GM19351 (cell line): ENCODE data around the gene BCR.

ENCODE experiments used
- ATAC-seq: cut with Tn5 transposase; IDR thresholded peaks from one replicate; pipeline ENCODE4 v1.9.1; 2021; ENCODE audit warnings: mild to moderate bottlenecking, moderate library complexity; ENCODE audit not compliant: unreplicated experiment

BCR gene

DNA sequence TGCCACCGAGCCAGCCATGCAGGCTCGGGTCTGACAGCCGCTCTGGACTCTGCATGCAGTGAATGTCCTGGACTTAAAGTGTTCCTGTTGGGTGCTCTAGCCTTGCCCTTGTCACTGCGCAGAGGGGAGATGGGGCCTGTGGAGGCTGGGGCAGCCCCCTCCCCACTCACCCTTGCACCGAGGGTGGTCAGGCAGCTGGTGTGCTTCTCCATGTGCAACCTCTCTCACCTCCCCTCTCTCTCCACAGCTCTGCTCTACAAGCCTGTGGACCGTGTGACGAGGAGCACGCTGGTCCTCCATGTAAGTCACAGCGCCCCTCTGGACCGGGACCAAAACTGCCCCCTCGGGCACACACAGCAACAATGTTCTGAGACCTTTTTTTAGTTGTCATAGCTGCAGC is 92.5 kb downstream of the BCR start:
- ATAC-seq, result no peak

DNA sequence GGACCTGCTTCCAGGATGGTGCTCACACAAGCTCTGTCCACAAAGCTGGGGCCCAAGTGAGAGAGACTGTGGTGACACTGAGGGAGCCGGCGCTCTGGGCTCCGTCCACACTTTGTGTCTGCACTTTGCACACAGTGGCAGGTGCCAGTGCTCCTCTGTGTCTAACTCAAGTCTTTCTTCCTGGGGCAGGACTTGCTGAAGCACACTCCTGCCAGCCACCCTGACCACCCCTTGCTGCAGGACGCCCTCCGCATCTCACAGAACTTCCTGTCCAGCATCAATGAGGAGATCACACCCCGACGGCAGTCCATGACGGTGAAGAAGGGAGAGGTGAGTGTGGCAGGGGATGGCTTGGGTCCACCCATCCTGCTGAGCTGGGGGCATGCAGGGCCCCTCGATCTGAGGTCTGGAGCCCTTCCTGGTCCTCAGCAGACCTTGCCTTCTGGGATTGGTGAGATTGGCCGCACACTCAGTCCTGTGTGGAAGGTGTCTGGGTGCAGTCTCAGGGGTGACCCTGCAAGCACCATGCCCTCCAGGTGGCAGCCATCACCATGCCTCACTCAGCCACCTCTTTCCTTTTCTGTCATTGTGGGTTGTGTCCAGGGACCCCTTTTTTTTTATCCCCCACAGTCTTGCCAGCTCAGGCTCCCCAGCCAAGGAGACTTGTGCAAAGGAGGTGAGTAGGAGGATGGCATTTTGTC is 93.3 kb downstream of the BCR start:
- no peak for ATAC-seq

DNA sequence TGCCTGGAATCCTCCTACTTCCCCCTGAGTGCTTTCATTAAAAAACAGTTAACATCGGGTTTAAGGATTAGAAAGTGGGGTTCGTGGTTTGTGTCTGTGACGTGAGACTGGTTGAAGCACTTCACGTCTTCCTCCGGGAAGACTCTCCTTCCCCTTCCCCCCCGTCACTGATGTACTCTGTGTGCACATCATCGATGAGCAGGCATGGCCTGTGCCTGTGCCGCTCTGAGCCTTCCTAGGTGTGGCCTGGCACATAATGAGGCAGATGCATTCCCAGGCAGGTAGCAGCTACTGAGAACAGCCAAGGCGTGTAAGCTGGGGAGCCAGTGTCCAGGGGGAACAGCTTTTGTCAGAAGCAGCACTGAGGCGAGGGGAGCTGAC is 93.8 kb downstream of the BCR start:
- ATAC-seq, result no peak

DNA sequence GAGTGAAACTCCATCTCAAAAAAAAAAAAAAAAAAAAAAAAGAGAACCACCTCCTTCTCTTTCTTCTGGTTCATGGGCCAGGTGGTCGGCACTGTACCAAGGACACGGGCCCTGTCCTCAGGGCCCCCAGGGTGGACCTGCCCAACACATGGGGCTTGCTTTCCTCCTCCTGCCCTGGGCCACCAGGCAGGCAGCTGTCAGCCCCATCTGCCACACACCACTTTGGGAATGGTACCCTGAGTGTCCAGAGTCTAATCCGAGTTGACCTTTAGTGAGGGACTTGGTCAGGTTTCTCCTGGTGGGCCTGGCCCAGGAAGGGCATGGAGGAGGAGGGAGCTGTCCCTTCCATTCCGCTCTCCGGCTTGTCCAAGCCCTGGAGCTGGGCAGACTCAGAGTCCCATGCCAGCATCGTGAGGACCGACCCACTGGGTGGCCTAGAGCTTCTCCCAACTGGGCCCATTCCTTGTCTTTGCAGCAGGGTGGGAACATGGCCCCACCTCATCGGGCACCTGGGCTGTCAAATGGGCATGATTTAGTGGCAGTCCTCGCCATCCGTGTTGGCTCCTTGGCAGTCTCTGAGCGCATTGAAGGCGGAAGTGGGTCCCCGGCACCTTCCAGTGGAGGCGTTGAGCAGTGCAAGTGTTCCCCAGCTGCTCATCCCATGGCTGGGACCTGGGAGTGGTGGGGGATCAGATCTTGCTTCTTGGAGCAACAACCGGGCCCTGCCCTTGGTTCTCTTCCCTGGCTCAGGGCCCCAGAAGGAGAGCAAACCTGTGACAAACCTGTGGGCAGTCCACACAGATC is 94.8 kb downstream of the BCR start:
- no peak for ATAC-seq

DNA sequence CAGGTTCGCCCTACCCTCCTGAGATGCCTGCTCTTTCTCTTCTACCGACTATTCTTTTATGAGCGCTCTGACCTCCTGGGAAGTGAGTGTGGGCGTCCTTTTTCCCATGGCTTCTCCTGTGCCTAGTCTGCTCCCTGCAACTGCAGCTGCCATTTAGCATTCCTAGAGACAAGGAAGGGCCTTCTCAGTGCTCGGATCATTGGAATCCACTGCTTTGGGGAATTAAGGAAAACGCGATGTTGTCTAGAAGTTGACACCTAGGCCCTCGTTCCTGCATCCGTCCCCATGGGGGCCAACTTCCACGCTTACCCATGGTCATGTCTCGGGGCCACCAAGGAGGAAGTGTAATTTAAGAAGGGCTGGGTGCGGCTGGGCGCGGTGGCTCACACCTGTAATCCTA is 95.4 kb downstream of the BCR start:
- no peak for ATAC-seq

DNA sequence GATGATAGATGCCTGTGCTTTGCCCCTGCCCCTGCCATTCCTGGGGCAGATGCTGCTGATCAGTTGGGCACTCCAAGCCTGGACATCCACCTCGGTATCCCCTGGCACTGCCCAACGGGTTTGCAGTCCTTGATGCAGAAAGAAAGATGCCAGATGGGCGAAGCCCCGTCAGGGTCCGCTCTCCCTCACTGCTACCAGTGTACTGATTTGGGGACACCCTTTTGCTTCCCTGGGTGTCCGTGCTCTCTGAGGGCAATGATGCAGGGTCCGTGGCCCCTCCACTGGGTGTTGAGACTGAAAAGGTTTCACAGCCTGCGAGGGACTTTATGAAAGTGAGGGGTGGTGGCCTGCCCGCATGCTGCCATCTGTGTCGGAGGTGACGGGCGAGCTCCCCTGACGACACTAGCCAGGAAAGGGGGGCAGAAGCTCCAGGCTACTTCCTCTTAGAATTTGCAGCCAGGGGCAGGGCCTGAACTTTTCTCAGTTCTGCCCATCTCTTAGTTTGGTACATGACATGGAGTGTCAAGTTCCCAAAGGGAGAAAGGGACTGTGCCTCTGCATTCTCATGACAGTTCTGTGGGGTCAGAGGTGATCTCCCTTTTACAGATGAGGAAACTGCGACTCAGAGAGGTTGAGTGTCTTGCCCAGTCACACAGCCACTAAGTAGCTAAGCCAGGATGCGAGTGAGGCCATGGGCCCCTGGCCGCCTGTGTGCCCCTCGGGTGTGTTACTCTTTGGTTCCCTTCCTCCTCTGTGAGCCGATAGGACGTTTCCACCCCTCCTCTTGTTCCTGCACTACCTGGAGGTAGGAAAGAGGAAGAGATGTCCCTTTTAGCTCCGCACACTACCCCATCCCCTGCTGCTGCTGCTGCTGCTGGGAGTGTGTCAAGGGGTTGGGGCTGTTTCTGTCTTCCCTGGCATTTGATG is 96.6 kb downstream of the BCR start:
- no peak for ATAC-seq

DNA sequence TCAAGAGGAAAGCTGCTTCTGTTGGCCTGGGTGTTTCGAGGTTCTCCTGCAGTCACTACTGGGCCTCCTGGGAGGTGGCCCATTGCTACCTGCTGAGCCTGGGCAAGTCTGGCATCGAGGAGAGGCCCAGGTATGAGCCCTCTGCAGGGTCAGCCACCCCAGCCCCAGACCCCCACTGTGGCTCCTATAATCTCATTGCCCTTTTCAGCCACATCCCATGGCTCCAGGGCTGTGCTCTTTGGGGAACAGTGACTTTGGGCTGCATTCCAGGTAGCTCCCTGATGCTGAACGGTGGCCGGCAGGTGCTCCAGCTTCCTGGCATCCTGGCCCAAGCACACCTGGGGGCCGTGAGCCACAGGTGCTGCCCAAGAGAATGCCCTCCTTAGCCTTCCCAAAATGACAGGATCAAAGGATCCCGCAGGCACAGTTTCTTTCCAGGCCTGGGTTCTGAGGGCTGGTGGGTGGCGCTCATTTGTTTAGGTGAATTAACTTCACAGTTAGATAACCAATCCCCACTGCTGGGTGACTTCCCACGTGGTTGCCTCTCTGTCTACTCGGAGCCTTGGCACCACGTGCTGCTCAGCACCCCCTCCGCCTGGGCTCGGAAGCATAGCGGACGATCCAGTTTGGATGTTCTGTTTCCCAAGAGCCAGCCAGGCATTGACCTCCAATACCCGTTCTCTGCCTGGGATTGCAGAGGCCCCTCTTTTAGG is 97.4 kb downstream of the BCR start:
- ATAC-seq, result no peak

DNA sequence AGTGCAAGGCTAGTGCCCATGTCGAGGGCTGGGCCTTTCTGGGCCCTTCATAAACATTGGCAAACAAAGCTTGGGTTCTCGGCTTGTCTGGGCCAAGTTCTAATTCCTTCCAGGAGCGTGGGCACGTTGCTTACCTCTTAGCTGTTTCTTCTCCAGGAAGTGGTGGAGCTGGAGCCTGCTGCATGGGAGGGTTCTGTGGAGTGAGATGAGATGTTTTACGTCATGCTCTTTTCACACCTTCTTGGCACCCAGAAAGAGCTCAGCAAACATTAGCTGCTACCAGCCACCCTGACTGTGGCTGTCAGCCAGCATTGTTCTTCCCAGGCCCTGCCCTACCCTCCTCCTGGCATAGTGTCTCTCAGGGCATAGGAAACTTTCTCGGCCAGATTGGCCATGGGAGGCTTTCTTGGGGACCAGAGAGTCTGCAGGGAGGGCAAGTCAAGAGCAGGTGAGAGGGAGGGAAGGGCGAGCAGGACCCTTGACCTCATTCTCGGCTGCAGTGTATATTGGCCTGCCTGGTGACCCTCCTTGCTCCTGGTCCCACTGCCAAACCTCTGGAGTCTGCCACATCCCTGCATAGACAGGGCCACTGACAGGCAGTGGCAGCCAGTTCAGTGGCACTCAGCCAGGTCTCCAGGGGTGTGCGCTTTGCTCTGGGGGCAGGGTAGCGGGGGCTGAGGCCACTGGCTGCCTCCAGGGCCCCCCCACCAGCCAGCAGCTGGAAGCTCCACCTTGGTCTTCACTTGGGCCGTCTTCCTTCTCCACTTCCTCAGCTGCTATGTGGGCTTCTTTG is 98.8 kb downstream of the BCR start:
- no peak for ATAC-seq

DNA sequence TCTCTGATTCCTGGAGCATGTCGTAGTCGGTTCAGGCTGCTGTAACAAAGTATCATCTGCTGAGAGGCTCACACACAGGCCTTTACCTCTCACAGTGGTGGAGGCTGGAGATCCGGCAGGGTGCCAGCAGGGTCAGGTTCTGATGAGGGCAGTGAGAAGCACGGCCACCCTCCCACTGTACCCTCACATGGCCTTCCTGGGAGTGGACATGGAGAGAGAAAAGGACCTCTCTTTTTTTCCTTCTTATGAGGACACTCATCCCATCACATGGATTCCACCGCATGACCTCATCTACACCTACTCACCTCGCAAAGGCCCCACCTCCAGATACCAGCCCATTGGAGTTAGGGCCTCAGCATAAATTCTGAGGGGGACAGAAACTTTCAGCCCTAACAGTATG is 99.5 kb downstream of the BCR start:
- no peak for ATAC-seq

DNA sequence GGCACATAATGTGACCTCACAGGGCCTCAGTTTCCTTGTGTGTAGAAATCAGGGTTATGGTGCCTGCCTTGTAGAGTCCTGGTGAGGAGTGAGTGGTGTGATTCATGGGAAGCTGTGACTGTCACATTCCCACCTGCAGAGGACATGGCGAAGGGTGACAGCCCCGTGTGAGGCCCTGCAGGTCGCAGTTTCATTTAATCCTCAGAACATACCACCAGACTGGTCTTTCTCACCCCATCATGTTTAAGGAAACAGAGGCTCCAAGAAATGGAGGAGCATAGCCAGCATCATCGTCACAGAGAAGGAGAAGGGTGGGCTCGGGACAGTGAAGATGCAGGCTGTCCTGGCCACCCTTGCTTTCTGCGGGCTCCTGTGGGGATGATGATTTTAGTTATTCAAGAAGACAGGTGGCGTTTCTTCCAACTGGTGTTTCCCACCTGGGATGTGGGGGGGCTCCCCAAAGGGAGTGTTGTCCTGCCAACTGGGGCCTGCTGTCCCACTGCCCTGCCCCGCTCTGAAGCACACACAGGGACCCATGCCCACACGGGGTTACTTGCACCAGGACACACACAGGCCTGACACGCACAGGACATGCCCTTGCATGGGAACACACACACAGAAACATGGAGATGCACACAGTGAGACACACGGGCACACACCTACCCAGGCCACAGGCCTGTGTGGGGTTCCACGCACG is 100.2 kb downstream of the BCR start:
- no peak for ATAC-seq

DNA sequence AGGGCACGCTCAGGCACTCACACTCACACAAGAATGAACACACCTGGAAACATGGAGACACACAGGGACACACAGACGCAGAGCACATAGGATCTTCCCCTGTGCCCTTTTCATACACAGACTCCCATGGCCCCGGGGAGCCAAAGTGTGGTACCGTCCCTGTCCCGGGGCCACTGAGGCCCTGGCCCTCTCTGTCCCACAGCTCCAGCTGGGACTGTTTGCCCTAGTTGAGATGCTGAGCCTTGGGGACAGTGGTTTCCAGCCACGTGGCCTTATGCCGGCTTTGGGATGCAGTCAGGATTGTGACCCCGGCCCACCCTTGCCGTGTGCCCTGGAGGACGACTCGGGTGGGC is 100.7 kb downstream of the BCR start:
- ATAC-seq, result no peak

DNA sequence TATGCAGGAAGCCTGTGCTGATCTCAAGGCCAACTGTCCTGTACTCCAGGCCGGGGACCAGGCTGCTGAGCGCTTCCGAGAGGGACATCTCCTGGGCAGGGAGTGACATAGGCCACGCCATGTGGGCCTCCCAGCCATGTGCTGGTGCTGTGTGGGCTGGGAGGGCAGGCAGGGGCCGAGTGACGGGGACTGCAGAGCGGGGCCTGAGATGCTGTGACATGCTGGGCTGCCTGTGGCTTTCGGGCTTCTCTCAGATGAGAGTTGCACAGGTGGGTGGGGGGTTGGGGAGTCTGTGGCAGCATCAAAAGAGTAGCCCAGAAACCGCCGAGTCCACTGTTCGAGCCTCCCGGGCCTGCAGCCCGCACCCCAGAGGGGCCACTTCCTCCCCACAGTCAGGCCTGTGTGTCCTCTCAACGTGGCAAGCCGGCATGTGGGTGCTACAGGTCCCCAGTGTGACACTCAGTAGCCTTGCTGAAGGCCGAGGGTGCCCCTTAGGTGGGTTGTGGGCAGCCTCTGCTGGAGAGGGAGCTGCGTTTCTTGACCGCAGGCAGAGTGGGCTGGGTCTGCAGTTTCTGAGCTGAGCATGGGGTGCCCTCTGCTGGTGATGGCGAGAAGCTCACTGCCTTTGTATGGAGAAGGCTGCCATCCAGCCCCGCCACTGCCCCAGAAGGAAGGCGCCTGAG is 101.2 kb downstream of the BCR start:
- no peak for ATAC-seq

DNA sequence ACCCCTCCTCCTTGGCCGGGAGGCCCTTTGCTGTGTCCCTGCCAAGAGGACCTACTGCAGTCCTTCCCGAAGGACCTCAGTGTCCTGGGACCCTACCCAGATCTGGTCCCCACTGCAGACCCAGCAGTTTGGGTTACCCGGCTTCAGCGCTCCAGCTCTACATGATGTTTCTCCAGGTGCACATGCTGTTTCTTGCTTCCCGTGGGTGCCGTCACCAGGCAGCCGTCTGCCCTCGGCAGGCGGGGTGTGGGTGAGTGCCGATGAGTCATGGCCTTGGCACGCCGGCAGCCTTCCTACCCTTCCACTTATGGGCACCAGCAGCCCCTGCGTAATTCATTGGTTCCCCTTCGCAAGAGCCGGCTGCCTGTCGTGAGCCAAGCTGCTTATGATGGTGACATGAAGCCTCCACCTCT is 101.8 kb downstream of the BCR start:
- ATAC-seq, result no peak

DNA sequence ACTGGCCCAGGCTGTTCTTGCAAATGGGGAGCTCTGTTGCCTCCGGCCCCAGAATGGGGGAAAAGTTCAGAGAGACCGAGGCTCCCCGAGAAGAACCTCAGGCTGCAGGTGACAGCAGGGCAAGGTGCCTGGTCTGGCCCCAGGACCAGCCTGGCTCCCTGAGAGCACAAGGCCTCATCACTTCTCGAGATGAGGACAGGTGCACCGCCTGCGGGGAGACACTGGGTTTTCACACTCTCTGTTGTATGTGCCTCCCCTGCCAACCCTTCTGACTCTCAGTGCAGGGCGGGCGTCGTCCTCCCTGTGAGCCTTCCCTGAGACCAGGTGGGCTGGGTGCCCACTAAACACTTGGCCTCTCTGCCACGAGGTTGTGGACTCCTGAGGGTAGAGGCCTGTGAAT is 102.2 kb downstream of the BCR start:
- no peak for ATAC-seq

DNA sequence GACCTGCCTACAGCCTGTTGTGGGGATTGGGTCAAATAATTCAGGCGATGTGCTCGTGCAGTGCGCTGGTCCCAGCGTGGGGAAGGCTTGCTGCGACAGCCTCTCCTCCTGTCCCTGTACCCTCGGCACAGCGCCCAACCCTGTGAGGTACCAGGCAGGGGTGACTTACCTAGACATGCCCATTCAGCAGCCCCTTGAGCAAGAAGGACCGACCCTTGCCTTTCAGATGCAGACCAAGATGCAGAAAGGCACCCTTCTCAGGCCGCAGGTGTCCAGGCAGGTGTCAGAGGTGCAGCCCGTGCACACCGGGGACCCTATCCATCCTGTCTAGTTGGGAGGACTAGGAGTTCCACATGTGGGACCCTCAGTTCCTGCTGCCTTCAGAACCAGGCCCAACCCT is 102.7 kb downstream of the BCR start:
- ATAC-seq, result no peak

DNA sequence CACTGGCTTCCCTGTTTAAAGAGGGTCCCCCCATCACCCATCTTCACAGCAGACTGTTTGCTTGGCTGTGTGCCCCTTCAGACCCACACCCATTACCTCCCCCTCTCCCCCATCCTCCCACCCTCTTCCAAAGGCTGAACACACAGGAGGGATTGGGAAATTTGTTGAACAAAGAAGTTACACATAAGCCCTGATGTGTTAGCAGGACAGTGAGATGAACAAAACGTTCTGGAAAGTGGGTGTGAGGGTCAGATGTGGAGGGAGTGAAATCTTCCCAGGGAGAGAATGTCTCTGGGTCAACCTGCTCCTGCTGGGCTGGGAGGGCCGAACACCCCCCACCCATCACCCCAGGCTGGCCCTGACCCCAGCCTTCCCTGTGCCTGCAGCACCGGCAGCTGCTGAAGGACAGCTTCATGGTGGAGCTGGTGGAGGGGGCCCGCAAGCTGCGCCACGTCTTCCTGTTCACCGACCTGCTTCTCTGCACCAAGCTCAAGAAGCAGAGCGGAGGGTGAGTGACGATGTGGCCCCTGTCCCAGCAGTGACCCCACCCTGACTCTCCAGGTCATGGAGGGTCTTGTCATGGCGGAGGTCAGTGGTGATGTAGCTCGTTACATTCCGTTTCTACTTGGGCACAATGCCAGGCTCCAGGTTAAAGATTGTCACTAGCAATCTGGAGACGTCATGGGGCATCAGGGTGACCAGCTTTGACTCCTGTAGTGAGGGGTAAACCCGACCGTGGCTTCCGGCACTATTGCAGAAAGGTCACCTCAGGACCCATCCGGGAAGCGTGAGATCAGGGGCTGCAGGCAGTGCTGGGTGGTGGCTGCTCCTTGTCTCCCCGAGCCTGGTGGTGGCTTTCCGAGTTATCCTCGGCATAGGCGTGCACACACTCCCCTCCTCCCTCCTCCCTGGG is 103.5 kb downstream of the BCR start:
- no peak for ATAC-seq

DNA sequence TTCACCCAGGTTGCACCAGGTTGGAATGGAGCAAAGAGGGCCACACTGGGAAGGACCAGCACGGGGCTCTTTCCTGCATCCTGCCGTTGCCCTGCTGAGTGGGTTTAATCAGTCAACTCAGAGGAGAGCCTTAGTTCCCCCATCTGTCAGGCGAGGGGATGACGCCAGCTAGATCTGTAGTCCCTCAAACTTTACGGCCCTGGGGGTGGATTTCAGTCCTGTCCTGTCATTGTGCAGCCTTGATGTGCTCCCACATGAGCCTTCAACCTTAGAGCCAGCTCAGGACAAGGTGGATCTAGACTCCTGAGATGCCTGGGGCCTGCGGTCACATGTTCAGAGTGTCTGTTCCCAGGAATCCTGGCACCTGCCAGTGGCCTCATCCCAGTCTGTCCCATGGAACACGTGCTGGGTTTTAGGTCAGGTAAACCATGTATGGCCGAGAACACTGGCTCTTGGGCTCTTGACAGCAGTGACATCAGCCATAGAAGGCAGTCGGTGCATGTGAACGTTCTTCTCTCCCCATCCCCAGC is 104.3 kb downstream of the BCR start:
- ATAC-seq, result no peak

DNA sequence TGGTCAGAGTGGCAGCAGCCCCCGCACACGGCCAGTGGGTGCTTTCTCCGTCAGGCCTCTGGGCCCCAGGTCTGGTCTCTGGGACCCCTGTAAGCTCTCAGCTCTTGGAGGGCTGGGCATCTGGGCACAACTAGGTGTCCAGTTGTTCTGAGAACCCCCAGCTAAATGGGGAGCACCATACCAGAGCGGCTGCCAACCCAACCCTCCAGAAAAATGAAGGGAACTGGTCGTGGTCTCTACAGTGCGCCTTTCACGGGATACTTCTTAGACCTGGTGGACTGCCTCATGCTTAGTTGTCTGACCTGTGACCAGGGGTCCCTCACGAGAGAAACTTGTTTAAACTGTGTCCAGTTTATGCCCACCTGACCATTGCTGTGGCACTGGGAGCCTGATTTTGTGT is 104.9 kb downstream of the BCR start:
- no peak for ATAC-seq
